Retinal pigment epithelial cell (primary cell): ENCODE data around the gene PSMG4.

ENCODE experiments used
- DNase-seq: peaks from one replicate; pipeline ENCODE4 v3.0.0-alpha.2; 2010; ENCODE audit warnings: low read depth
- H3K4me3 ChIP-seq: 2 replicates; pipeline ENCODE4 v1.5.1; 2011; ENCODE audit warnings: mild to moderate bottlenecking, low read length, control low read depth, moderate library complexity
- TF ChIP-seq, protein P1 (sequence below): conservative IDR thresholded peaks from 2 replicates; pipeline ENCODE4 v1.5.1; 2011; ENCODE audit warnings: low read depth, low read length, control low read depth, inconsistent platforms

PSMG4 gene

DNA sequence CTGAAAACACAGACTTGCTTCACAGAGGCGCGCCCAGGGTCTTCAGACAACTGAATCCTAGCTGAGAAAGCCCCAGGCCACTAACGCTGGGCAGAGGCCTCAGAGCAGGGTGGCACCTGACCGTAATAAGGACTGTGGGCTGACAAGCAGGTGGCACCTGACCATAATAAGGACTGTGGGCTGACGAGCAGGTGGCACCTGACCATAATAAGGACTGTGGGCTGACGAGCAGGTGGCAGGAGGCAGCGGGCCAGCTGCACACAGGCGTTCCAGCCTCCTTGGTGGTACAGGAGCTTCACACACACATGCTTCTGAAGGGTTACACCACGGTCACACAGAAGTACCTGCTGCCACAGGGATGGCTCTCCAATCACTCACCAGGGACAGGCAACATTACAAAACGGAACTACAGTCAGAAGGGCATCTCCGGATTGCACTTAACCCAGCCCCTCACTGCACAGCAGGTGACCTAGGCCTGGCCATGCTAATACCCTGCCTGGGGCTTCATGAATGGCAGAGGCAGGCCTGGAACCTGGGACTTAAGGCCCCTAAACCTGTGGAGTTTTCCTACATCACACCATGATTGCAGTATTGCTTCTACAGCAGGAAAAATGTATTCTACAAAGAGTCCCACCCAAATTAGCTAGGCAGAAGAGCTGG, 50.8 kb downstream of the PSMG4 start:
- H3K4me3 ChIP-seq: no peak overlapping the region
- no peak for DNase-seq
- TF ChIP-seq, protein P1, sequence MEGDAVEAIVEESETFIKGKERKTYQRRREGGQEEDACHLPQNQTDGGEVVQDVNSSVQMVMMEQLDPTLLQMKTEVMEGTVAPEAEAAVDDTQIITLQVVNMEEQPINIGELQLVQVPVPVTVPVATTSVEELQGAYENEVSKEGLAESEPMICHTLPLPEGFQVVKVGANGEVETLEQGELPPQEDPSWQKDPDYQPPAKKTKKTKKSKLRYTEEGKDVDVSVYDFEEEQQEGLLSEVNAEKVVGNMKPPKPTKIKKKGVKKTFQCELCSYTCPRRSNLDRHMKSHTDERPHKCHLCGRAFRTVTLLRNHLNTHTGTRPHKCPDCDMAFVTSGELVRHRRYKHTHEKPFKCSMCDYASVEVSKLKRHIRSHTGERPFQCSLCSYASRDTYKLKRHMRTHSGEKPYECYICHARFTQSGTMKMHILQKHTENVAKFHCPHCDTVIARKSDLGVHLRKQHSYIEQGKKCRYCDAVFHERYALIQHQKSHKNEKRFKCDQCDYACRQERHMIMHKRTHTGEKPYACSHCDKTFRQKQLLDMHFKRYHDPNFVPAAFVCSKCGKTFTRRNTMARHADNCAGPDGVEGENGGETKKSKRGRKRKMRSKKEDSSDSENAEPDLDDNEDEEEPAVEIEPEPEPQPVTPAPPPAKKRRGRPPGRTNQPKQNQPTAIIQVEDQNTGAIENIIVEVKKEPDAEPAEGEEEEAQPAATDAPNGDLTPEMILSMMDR: no peak

DNA sequence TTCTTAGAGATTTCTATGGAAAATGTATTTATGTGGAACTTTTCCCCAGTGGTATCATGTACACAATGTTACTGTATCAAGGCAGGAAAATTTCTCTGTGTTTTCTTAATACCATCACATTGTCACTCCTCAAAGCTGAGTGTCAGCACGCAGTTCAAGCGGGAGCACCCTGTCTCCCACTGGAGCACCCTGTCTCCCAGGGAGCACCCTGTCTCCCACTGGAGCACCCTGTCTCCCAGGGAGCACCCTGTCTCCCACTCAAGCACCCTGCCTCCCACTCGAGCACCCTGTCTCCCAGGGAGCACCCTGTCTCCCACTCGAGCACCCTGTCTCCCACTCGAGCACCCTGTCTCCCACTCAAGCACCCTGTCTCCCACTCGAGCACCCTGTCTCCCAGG, 51.3 kb downstream of the PSMG4 start:
- DNase-seq: no peak
- no peak overlapping the region for H3K4me3 ChIP-seq
- TF ChIP-seq, protein P1: no peak

DNA sequence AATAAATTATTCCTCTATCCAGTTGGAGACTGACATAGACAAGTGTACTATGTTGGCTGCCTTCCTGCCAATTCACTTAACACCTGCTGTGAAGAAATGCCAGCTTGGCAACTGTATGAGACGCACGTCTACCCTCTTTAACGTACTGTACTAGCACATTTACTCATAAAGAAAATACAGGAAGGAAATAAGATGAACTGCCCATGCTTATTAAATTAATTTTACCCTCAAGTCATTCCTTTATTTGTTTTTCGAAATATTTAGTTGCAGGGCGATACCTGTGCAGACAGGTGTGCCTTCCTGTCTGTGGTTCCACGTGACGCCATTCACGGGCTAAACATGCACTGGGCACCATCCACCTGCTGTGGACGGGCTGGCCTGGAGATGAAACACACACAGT, 52.0 kb downstream of the PSMG4 start:
- H3K4me3 ChIP-seq: no peak overlapping the region
- TF ChIP-seq, protein P1: no peak
- no peak for DNase-seq

DNA sequence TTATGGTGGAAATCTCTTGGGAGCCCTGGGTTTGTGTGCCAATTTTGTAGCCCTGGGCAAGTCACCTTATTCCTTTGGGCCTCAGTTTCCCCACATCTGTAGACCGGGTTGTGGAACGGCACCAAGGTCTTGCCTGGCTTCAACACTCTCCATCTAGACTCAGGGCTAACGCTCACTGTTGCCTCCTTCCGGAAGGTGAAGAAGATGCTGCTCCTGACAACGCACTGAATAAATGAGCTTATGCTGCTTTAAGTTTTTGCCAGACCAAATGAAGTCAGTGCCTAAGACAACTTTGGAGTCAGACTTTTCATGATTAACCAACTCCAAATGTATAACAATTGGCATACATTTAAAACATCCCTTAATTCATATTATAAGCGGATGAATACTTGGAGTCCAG, 53.1 kb downstream of the PSMG4 start:
- TF ChIP-seq, protein P1: no peak
- no peak for DNase-seq
- H3K4me3 ChIP-seq: no peak overlapping the region

DNA sequence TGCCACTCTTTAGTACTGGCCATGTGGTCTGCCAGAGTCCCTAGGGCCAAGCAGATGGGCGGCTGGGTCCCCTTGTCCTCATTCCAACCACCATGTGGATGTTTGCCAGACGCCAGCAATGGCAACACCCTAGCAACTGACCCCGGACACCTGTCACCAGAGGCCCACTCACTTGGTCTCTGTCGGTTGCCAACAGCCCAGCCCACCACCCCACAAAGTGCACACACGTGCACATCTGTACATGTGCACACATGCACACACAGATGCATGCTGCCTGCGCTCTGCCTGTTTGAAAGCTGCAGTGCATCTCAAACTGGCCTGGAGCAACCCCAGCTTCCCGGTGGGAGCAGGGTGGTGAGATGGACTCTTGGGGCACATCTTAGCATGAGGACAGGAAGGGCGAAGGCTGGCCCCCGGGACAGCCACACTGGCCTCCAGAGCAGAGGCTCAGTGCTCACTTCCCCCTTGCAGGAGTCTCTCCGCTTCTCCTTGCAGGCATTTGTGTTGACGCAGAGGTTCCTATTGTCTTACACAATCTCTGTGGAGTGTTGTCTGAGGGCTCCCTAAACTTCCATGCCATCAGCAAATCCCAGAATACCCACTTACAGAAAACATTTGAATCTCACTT, 54.0 kb downstream of the PSMG4 start:
- no peak for DNase-seq
- TF ChIP-seq, protein P1: no peak
- no peak overlapping the region for H3K4me3 ChIP-seq

DNA sequence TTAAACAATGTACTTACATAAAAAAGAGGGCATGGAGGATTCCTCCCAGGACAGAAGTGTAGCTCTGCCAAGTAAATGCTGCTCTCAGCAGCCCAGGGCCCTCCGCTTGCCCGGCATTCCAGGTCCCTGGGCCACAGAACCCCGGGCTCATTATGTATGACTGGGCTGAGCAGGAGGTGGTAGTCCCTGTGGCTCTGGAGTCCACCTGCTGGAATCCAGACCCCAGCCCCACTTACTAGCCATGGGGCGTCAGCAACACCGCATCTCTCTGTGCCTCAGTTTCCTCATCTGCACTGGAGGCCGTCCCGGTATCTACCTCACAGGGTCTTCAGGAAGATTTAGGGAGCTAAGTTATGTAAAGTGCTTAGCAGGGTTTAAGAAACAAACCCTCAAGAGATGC, 55.4 kb downstream of the PSMG4 start:
- no peak overlapping the region for H3K4me3 ChIP-seq
- no peak for DNase-seq
- TF ChIP-seq, protein P1: no peak
